Endothelial cell (in vitro differentiated cells): Measurements from ENCODE around the gene HS3ST2. TPM values are rescaled to one million over a fixed set of nuclear protein-coding genes. Genes with fewer than 3 reads are reported as not detected.

ENCODE experiments used
- DNase-seq: peaks from one replicate; pipeline ENCODE4 v3.0.0; 2021; ENCODE audit warnings: low spot score
- H3K27ac Mint-ChIP-seq: one replicate; pipeline ENCODE4 v1.8.0; 2021; ENCODE audit warnings: mixed read lengths, inconsistent platforms; ENCODE audit not compliant: unreplicated experiment
- H3K27me3 Mint-ChIP-seq: one replicate; pipeline ENCODE4 v1.8.0; 2021; ENCODE audit warnings: mild to moderate bottlenecking, moderate library complexity, mixed read lengths, inconsistent platforms; ENCODE audit not compliant: unreplicated experiment
- H3K36me3 Mint-ChIP-seq: one replicate; pipeline ENCODE4 v1.8.0; 2021; ENCODE audit warnings: mild to moderate bottlenecking, low read depth, mixed read lengths, inconsistent platforms; ENCODE audit not compliant: unreplicated experiment
- H3K4me1 Mint-ChIP-seq: one replicate; pipeline ENCODE4 v1.8.0; 2021; ENCODE audit warnings: mild to moderate bottlenecking, mixed read lengths, inconsistent platforms; ENCODE audit not compliant: unreplicated experiment
- H3K4me3 Mint-ChIP-seq: one replicate; pipeline ENCODE4 v1.8.0; 2021; ENCODE audit warnings: mild to moderate bottlenecking, mixed read lengths, inconsistent platforms; ENCODE audit not compliant: unreplicated experiment
- H3K9me3 Mint-ChIP-seq: one replicate; pipeline ENCODE4 v1.8.0; 2021; ENCODE audit warnings: mixed read lengths, inconsistent platforms; ENCODE audit not compliant: unreplicated experiment
- CTCF ChIP-seq: fragments of 200-600 bp; sonication (generic); IDR thresholded peaks from one replicate; pipeline ENCODE4 v1.5.0; 2021; ENCODE audit warnings: antibody characterized with exemption; ENCODE audit not compliant: unreplicated experiment
- total RNA-seq: library from RNA; stranded (reverse); fragmentation: NEBNext Ultra II Directional; extraction: Animal tissue kit (Norgen Biotek cat#: 25700); gene quantifications from one replicate; pipeline ENCODE4 v1.2.1, GENCODE V29; 2021; ENCODE audit not compliant: unreplicated experiment

HS3ST2 gene
- total RNA-seq, 1 donor from 2014 or later = 2.7 TPM

GRCh38 chr16:22857296-22858025 lies 43.5 kb downstream of the HS3ST2 start:
- Mint-ChIP-seq H3K36me3 (no peaks in the 10 kb centered on the region), H3K9me3 (no peaks in the 10 kb centered on the region), H3K27me3 (no peaks in the 10 kb centered on the region), H3K27ac (no peak overlapping the region), H3K4me3 (no peak overlapping the region), H3K4me1 (no peaks in the 10 kb centered on the region)
- no peak for TF ChIP-seq CTCF
- DNase-seq = no peak

GRCh38 chr16:22859925-22860324 lies 46.0 kb downstream of the HS3ST2 start:
- no peak overlapping the region for H3K27ac Mint-ChIP-seq
- no peak overlapping the region for H3K4me3 Mint-ChIP-seq
- no peak for TF ChIP-seq CTCF
- no peak for DNase-seq
- no peaks in the 10 kb centered on the region for H3K4me1 Mint-ChIP-seq
- H3K9me3 Mint-ChIP-seq = no peaks in the 10 kb centered on the region
- no peaks in the 10 kb centered on the region for H3K36me3 Mint-ChIP-seq
- no peaks in the 10 kb centered on the region for H3K27me3 Mint-ChIP-seq

- Mint-ChIP-seq H3K27me3 (no peaks in the 10 kb centered on the region), H3K9me3 (no peaks in the 10 kb centered on the region), H3K4me1 (no peaks in the 10 kb centered on the region), H3K27ac (no peak overlapping the region), H3K4me3 (no peak overlapping the region), H3K36me3 (no peaks in the 10 kb centered on the region)
- TF ChIP-seq CTCF = no peak
- DNase-seq = no peak
Measured at GRCh38 chr16:22861580-22861979, 47.6 kb downstream of the HS3ST2 start.

GRCh38 chr16:22862046-22862445 lies 48.1 kb downstream of the HS3ST2 start:
- no peaks in the 10 kb centered on the region for H3K27me3 Mint-ChIP-seq
- TF ChIP-seq CTCF = no peak
- H3K36me3 Mint-ChIP-seq = no peaks in the 10 kb centered on the region
- no peak overlapping the region for H3K4me3 Mint-ChIP-seq
- H3K27ac Mint-ChIP-seq = no peak overlapping the region
- H3K4me1 Mint-ChIP-seq = no peaks in the 10 kb centered on the region
- H3K9me3 Mint-ChIP-seq = no peaks in the 10 kb centered on the region
- no peak for DNase-seq

- Mint-ChIP-seq H3K27ac (no peak overlapping the region), H3K9me3 (no peaks in the 10 kb centered on the region), H3K4me3 (no peak overlapping the region), H3K27me3 (no peaks in the 10 kb centered on the region), H3K4me1 (no peaks in the 10 kb centered on the region), H3K36me3 (no peaks in the 10 kb centered on the region)
- TF ChIP-seq CTCF = no peak
- no peak for DNase-seq
Measured at GRCh38 chr16:22864375-22864774, 50.4 kb downstream of the HS3ST2 start.
